ENCODE data around the gene GDF9. TPM values are rescaled to one million over a fixed set of nuclear protein-coding genes. Genes with fewer than 3 reads are reported as not detected.
A peak's percentile ranks its signal among the peaks of the same experiment; 100 is the strongest.

Gene GDF9
- total RNA-seq, 3 donors from 2014 or later (not counting 1 experiment from before 2014, with no cell fraction given): 0.53 to 0.78 (median 0.57) TPM

GRCh38 chr5:132814503-132815294 is 51.6 kb downstream of the GDF9 start:
- Histone ChIP-seq H3K36me3 (ENCODE audit: control insufficient read depth, insufficient read depth, low read length) (no peaks in the 10 kb centered on the region), H3K27ac (ENCODE audit: low read length) (no peak overlapping the region), H3K27me3 (ENCODE audit: control insufficient read depth, insufficient read depth, low read length) (peaks cover 19% of the 10 kb centered on the region), H3K9me3 (ENCODE audit: control insufficient read depth, insufficient read depth, low read length) (no peaks in the 10 kb centered on the region), H3K4me3 (ENCODE audit: low read length) (no peak overlapping the region), H3K4me1 (ENCODE audit: control insufficient read depth, insufficient read depth, low read length) (peaks cover 7% of the 10 kb centered on the region)
- Mint-ChIP-seq H3K4me3 (peak overlapping the region; percentile 37), H3K27ac (no peak overlapping the region), H3K27me3 (ENCODE audit: low read depth in 2 of 2) (peaks cover 54 to 74% of the 10 kb centered on the region in 2 donors), H3K9me3 (no peaks in the 10 kb centered on the region), H3K4me1 (peaks cover 11 to 13% of the 10 kb centered on the region in 2 donors), H3K36me3 (no peaks in the 10 kb centered on the region)
- no peak for TF ChIP-seq CTCF (IDR thresholded peaks at IDR 0.05)
- DNase-seq: peak in 1 of 2 donors; percentile 7
- no peak for ATAC-seq
- WGBS (ENCODE audit: insufficient coverage): 71% methylated on average over 81 of the region's 81 CpGs
- intact Hi-C loops (cut with micrococcal nuclease): no loop called here

- intact Hi-C loops (cut with micrococcal nuclease): no loop called here
- no peak overlapping the region for H3K27ac Mint-ChIP-seq
Measured at GRCh38 chr5:132813599-132814502, 52.4 kb downstream of the GDF9 start.

GRCh38 chr5:132812781-132813598 is 53.3 kb downstream of the GDF9 start, which contains the start of gene SOWAHA:
Gene SOWAHA (plus strand): TSS chr5:132813302. CDS start chr5:132813622, 320 bp downstream.
- Mint-ChIP-seq H3K9me3 (no peaks in the 10 kb centered on the region), H3K36me3 (no peaks in the 10 kb centered on the region), H3K4me1 (peaks cover 6 to 8% of the 10 kb centered on the region in 2 donors), H3K27ac (no peak within 1 kb of the TSS), H3K4me3 (peak within 1 kb of the TSS; percentile 70), H3K27me3 (ENCODE audit: low read depth in 2 of 2) (peaks cover 47 to 71% of the 10 kb centered on the region in 2 donors)
- Histone ChIP-seq H3K9me3 (ENCODE audit: control insufficient read depth, insufficient read depth, low read length) (no peaks in the 10 kb centered on the region), H3K4me3 (ENCODE audit: low read length) (no peak within 1 kb of the TSS), H3K27me3 (ENCODE audit: control insufficient read depth, insufficient read depth, low read length) (peaks cover 18% of the 10 kb centered on the region), H3K27ac (ENCODE audit: low read length) (no peak within 1 kb of the TSS), H3K36me3 (ENCODE audit: control insufficient read depth, insufficient read depth, low read length) (no peaks in the 10 kb centered on the region), H3K4me1 (ENCODE audit: control insufficient read depth, insufficient read depth, low read length) (peaks cover 3% of the 10 kb centered on the region)
- 2% methylated on average over 67 of the region's 68 CpGs for WGBS (ENCODE audit: insufficient coverage)
- ATAC-seq: peak in 1 of 3 donors; percentile 34
- no peak for TF ChIP-seq CTCF (IDR thresholded peaks at IDR 0.05)
- peak in 1 of 2 donors; percentile 25 for DNase-seq
- intact Hi-C loops (cut with micrococcal nuclease): no loop called here

More at GRCh38 chr5:132813599-132814502, 52.4 kb downstream of the GDF9 start:
- DNase-seq (peak in 1 of 2 donors; percentile 66), ATAC-seq (peak; percentile 44 to 61 (median 53))
- no peaks in the 10 kb centered on the region for H3K9me3 ChIP-seq (ENCODE audit: control insufficient read depth, insufficient read depth, low read length)
- no peaks in the 10 kb centered on the region for H3K9me3 Mint-ChIP-seq
- no peaks in the 10 kb centered on the region for H3K36me3 Mint-ChIP-seq
- no peak overlapping the region for H3K4me3 Mint-ChIP-seq
- H3K27me3 ChIP-seq (ENCODE audit: control insufficient read depth, insufficient read depth, low read length): peaks cover 18% of the 10 kb centered on the region
- no peak for TF ChIP-seq CTCF (IDR thresholded peaks at IDR 0.05)
- peaks cover 3% of the 10 kb centered on the region for H3K4me1 ChIP-seq (ENCODE audit: control insufficient read depth, insufficient read depth, low read length)
- no peaks in the 10 kb centered on the region for H3K36me3 ChIP-seq (ENCODE audit: control insufficient read depth, insufficient read depth, low read length)
- peaks cover 51 to 75% of the 10 kb centered on the region in 2 donors for H3K27me3 Mint-ChIP-seq (ENCODE audit: low read depth in 2 of 2)
- H3K4me3 ChIP-seq (ENCODE audit: low read length): no peak overlapping the region
- H3K27ac ChIP-seq (ENCODE audit: low read length): no peak overlapping the region
- H3K4me1 Mint-ChIP-seq: peaks cover 6 to 8% of the 10 kb centered on the region in 2 donors
- 11% methylated on average over 110 of the region's 110 CpGs for WGBS (ENCODE audit: insufficient coverage)
